Measurements from ENCODE around the gene IL36RN. TPM values are rescaled to one million over a fixed set of nuclear protein-coding genes. Genes with fewer than 3 reads are reported as not detected.
A peak's percentile ranks its signal among the peaks of the same experiment; 100 is the strongest.

IL36RN gene
- total RNA-seq, 1 donor from 2014 or later = 0.25 TPM

- DNase-seq (ENCODE audit: extremely low spot score in 2 of 2) = peak in 1 of 2 donors; percentile 56
- Histone ChIP-seq H3K36me3 (no peaks in the 10 kb centered on the region), H3K27me3 (no peaks in the 10 kb centered on the region), H3K27ac (no peak overlapping the region), H3K4me1 (no peaks in the 10 kb centered on the region), H3K9me3 (no peaks in the 10 kb centered on the region), H3K4me3 (no peak overlapping the region)
- TF ChIP-seq POLR2AphosphoS5 (IDR thresholded peaks at IDR 0.05; ENCODE audit: insufficient read depth in 1 of 2, low read depth in 1 of 2) = no peak
- intact Hi-C loops (cut with DNase I) = no loop called here
Observed at GRCh38 chr2:113064281-113064680, 5.3 kb downstream of the IL36RN start.

- H3K27ac ChIP-seq = no peak overlapping the region
- H3K27me3 ChIP-seq = no peaks in the 10 kb centered on the region
- TF ChIP-seq CTCF (IDR thresholded peaks at IDR 0.05) (no peak), POLR2A (IDR thresholded peaks at IDR 0.05) (no peak)
- no peak overlapping the region for H3K4me3 ChIP-seq
- DNase-seq (ENCODE audit: extremely low spot score in 2 of 2) = peak; percentile 49 to 77
- H3K4me1 ChIP-seq = no peaks in the 10 kb centered on the region
- intact Hi-C loops (cut with DNase I) = no loop called here
- H3K36me3 ChIP-seq = no peaks in the 10 kb centered on the region
- H3K9me3 ChIP-seq = no peaks in the 10 kb centered on the region
Observed at GRCh38 chr2:113064898-113065297, 5.9 kb downstream of the IL36RN start.

GRCh38 chr2:113067681-113068080 is 8.7 kb downstream of the IL36RN start, which contains the start of gene IL1F10:
Gene IL1F10 (plus strand): TSS chr2:113067970. CDS start chr2:113072739, 4,769 bp downstream.
- H3K4me3 ChIP-seq = no peak within 1 kb of the TSS
- H3K9me3 ChIP-seq = no peaks in the 10 kb centered on the region
- peak in 1 of 2 donors; percentile 58 for DNase-seq (ENCODE audit: extremely low spot score in 2 of 2)
- peaks cover 5% of the 10 kb centered on the region for H3K4me1 ChIP-seq
- intact Hi-C loops (cut with DNase I) = no loop called here
- TF ChIP-seq POLR2AphosphoS5 (IDR thresholded peaks at IDR 0.05; ENCODE audit: insufficient read depth in 1 of 2, low read depth in 1 of 2) (no peak), CTCF (IDR thresholded peaks at IDR 0.05) (no peak), POLR2A (IDR thresholded peaks at IDR 0.05) (no peak)
- no peak within 1 kb of the TSS for H3K27ac ChIP-seq
- H3K36me3 ChIP-seq = no peaks in the 10 kb centered on the region
- no peaks in the 10 kb centered on the region for H3K27me3 ChIP-seq

GRCh38 chr2:113068249-113068648 is 9.3 kb downstream of the IL36RN start:
- Histone ChIP-seq H3K36me3 (no peaks in the 10 kb centered on the region), H3K27ac (no peak overlapping the region), H3K9me3 (no peaks in the 10 kb centered on the region), H3K4me3 (no peak overlapping the region), H3K4me1 (peaks cover 5% of the 10 kb centered on the region), H3K27me3 (no peaks in the 10 kb centered on the region)
- TF ChIP-seq POLR2AphosphoS5 (IDR thresholded peaks at IDR 0.05; ENCODE audit: insufficient read depth in 1 of 2, low read depth in 1 of 2) (no peak), POLR2A (IDR thresholded peaks at IDR 0.05) (no peak), CTCF (IDR thresholded peaks at IDR 0.05) (no peak)
- DNase-seq (ENCODE audit: extremely low spot score in 2 of 2) = no peak
- intact Hi-C loops (cut with DNase I) = no loop called here

GRCh38 chr2:113068706-113069485 is 9.9 kb downstream of the IL36RN start:
- TF ChIP-seq POLR2A (IDR thresholded peaks at IDR 0.05) (no peak), CTCF (IDR thresholded peaks at IDR 0.05) (no peak), POLR2AphosphoS5 (IDR thresholded peaks at IDR 0.05; ENCODE audit: insufficient read depth in 1 of 2, low read depth in 1 of 2) (no peak)
- Histone ChIP-seq H3K36me3 (no peaks in the 10 kb centered on the region), H3K4me3 (no peak overlapping the region), H3K27me3 (no peaks in the 10 kb centered on the region), H3K27ac (no peak overlapping the region), H3K4me1 (peaks cover 5% of the 10 kb centered on the region), H3K9me3 (no peaks in the 10 kb centered on the region)
- peak; percentile 13 to 25 for DNase-seq (ENCODE audit: extremely low spot score in 2 of 2)
- intact Hi-C loops (cut with DNase I) = no loop called here
